Osteoblast (primary cell): ENCODE data around the gene F9. TPM values are rescaled to one million over a fixed set of nuclear protein-coding genes. Genes with fewer than 3 reads are reported as not detected.

Experiments used
- DNase-seq: peaks from one replicate; pipeline ENCODE4 v3.0.0; 2011; ENCODE audit warnings: low spot score, mixed read lengths; ENCODE audit not compliant: insufficient read length; ENCODE audit errors: missing footprints
- H2AFZ ChIP-seq: 2 replicates; pipeline ENCODE4 v1.6.0; 2011; ENCODE audit warnings: mild to moderate bottlenecking, low read length
- H3K27ac ChIP-seq: 2 replicates; pipeline ENCODE4 v1.5.1; 2011; ENCODE audit warnings: mild to moderate bottlenecking, low read depth, low read length, moderate library complexity
- H3K27me3 ChIP-seq: 2 replicates; pipeline ENCODE4 v1.6.0; 2012; ENCODE audit warnings: mild to moderate bottlenecking, control low read depth, inconsistent platforms, low read length, moderate library complexity; ENCODE audit not compliant: insufficient read depth
- H3K36me3 ChIP-seq: 2 replicates; pipeline ENCODE4 v1.5.1; 2011; ENCODE audit warnings: mild to moderate bottlenecking, low read length, control low read depth, moderate library complexity; ENCODE audit not compliant: insufficient read depth
- H3K4me1 ChIP-seq: 2 replicates; pipeline ENCODE4 v1.5.1; 2011; ENCODE audit warnings: mild to moderate bottlenecking, low read length, control low read depth, moderate library complexity; ENCODE audit not compliant: insufficient read depth
- H3K4me2 ChIP-seq: 2 replicates; pipeline ENCODE4 v1.6.0; 2011; ENCODE audit warnings: mild to moderate bottlenecking, low read length; ENCODE audit not compliant: insufficient read depth
- H3K4me3 ChIP-seq: fragments of 200-600 bp; sonication (generic); 3 replicates; pipeline ENCODE4 v1.5.1; 2012; ENCODE audit warnings: mild to moderate bottlenecking, low read length, inconsistent platforms; ENCODE audit not compliant: insufficient read depth
- H3K79me2 ChIP-seq: 2 replicates; pipeline ENCODE4 v1.6.0; 2012; ENCODE audit warnings: mild to moderate bottlenecking, low read length, control low read depth, inconsistent platforms; ENCODE audit not compliant: insufficient read depth
- H3K9me3 ChIP-seq: 2 replicates; pipeline ENCODE4 v1.5.1; 2011; ENCODE audit warnings: low read depth, low read length, control low read depth
- H4K20me1 ChIP-seq: 2 replicates; pipeline ENCODE4 v1.6.0; 2012; ENCODE audit warnings: mild to moderate bottlenecking, low read length, control low read depth; ENCODE audit not compliant: insufficient read depth
- total RNA-seq: library from RNA; depleted of rRNA; stranded (reverse); fragments of >200 nt; gene quantifications from 2 replicates; pipeline ENCODE4 v1.2.3, GENCODE V29; 2012
- TF ChIP-seq, protein P1 (sequence below): IDR thresholded peaks from 2 replicates; pipeline ENCODE4 v1.5.1; 2011; ENCODE audit warnings: mild to moderate bottlenecking, low read depth, low read length, moderate library complexity; ENCODE audit errors: extremely low read depth

Gene F9
- total RNA-seq, 1 donor, result not detected

DNA sequence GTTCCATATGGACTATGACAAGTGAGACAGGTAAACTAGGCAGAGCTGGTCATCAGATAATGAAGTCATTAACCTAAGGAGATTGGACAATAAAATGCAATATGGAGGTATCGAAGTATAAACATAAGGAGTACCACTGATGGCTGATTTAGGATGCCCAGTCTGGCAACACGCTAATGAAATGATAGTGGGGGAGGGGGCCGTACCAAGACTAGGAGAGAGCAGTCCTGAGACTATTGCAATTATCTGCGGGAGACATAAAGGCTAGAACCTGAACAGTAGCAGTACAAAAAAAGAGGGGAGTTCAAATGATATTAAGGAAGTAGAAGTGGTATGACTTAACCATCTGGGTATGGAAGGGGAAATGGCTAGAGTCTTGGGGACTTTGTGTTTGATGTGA is 2.3 kb downstream of the F9 start:
- no peak overlapping the region for H3K27ac ChIP-seq
- no peaks in the 10 kb centered on the region for H3K79me2 ChIP-seq
- no peaks in the 10 kb centered on the region for H3K9me3 ChIP-seq
- H3K4me1 ChIP-seq, result no peaks in the 10 kb centered on the region
- TF ChIP-seq, protein P1, sequence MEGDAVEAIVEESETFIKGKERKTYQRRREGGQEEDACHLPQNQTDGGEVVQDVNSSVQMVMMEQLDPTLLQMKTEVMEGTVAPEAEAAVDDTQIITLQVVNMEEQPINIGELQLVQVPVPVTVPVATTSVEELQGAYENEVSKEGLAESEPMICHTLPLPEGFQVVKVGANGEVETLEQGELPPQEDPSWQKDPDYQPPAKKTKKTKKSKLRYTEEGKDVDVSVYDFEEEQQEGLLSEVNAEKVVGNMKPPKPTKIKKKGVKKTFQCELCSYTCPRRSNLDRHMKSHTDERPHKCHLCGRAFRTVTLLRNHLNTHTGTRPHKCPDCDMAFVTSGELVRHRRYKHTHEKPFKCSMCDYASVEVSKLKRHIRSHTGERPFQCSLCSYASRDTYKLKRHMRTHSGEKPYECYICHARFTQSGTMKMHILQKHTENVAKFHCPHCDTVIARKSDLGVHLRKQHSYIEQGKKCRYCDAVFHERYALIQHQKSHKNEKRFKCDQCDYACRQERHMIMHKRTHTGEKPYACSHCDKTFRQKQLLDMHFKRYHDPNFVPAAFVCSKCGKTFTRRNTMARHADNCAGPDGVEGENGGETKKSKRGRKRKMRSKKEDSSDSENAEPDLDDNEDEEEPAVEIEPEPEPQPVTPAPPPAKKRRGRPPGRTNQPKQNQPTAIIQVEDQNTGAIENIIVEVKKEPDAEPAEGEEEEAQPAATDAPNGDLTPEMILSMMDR, result no peak
- H3K4me2 ChIP-seq, result no peak overlapping the region
- no peaks in the 10 kb centered on the region for H4K20me1 ChIP-seq
- H3K4me3 ChIP-seq, result no peak overlapping the region
- no peaks in the 10 kb centered on the region for H3K27me3 ChIP-seq
- H3K36me3 ChIP-seq, result no peaks in the 10 kb centered on the region
- DNase-seq, result no peak
- H2AFZ ChIP-seq, result no peak overlapping the region

- no peaks in the 10 kb centered on the region for H4K20me1 ChIP-seq
- no peaks in the 10 kb centered on the region for H3K9me3 ChIP-seq
- H3K79me2 ChIP-seq, result no peaks in the 10 kb centered on the region
- no peaks in the 10 kb centered on the region for H3K36me3 ChIP-seq
- H2AFZ ChIP-seq, result no peak overlapping the region
- H3K4me3 ChIP-seq, result no peak overlapping the region
- H3K27ac ChIP-seq, result no peak overlapping the region
- DNase-seq, result no peak
- H3K27me3 ChIP-seq, result no peaks in the 10 kb centered on the region
- H3K4me2 ChIP-seq, result no peak overlapping the region
- TF ChIP-seq, protein P1, result no peak
- no peaks in the 10 kb centered on the region for H3K4me1 ChIP-seq
Observed at GRCh38 chrX:139533444-139533843, 2.9 kb downstream of the F9 start.

DNA sequence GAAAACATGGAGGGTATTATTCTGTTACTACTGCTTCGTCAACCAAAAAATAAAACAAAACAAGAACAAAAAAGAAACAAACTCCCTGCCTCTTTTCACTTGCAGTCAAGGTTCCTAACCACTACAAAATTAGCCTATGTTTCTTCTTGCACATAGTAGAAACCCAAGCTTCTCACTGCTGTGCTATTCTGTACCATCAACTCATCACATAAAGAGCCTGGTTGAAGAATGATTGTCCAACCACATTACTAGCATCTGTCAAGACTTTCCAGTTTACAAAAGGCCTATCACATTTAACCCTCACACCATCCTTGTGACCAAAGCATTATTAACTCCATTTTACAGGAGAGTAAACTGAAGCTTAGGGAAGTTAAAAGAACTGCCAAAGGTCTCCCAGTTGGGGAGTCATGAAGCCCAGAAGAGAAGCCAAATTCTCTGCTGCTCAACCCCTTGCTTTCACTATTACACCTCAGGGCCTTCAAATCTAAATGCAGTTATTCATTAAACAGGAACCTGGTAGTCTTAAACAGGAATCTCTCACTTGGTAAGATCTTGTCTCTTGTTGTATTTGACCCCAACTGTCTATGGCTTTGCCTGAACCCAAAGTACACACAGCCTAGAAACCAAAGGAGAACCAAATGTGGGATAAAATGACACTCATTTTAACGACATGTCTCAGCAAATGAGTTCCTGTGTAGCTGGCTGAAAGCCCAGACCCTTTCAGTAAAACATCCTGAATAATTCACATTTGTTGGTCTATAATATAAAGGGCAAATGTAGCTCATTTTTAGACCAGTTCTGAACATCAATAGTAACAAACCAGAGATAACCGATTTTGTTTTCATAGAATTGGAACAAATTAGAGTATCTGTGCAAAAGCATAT is 8.6 kb downstream of the F9 start:
- no peak overlapping the region for H2AFZ ChIP-seq
- H3K4me2 ChIP-seq, result no peak overlapping the region
- no peaks in the 10 kb centered on the region for H3K27me3 ChIP-seq
- H3K36me3 ChIP-seq, result no peaks in the 10 kb centered on the region
- no peak overlapping the region for H3K27ac ChIP-seq
- DNase-seq, result no peak
- H4K20me1 ChIP-seq, result no peaks in the 10 kb centered on the region
- H3K4me3 ChIP-seq, result no peak overlapping the region
- TF ChIP-seq, protein P1, result no peak
- no peaks in the 10 kb centered on the region for H3K79me2 ChIP-seq
- no peaks in the 10 kb centered on the region for H3K9me3 ChIP-seq
- no peaks in the 10 kb centered on the region for H3K4me1 ChIP-seq

GRCh38 chrX:139542652-139543051 is 12.1 kb downstream of the F9 start:
- TF ChIP-seq, protein P1, result no peak

More at GRCh38 chrX:139542652-139543051, 12.1 kb downstream of the F9 start:
- Histone ChIP-seq H3K27ac (no peak overlapping the region), H3K4me2 (no peak overlapping the region), H3K27me3 (no peaks in the 10 kb centered on the region), H2AFZ (no peak overlapping the region), H3K9me3 (no peaks in the 10 kb centered on the region), H4K20me1 (no peaks in the 10 kb centered on the region), H3K36me3 (no peaks in the 10 kb centered on the region), H3K4me1 (no peaks in the 10 kb centered on the region), H3K79me2 (no peaks in the 10 kb centered on the region), H3K4me3 (no peak overlapping the region)
- DNase-seq, result no peak
